Peyer's patch (tissue), 4 donors: ENCODE measurements around the gene UBE2Z.

Source experiments
- CTCF ChIP-seq, 6 experiments: fragments of 450-650 bp in 4 of 6; fragments of 200-600 bp in 2 of 6; sonication (generic) in 1 of 6; IDR thresholded peaks; one replicate each; pipeline ENCODE4 v1.5.1; 2017 to 2019; ENCODE audit warnings: antibody characterized with exemption in 6 of 6, mild to moderate bottlenecking in 3 of 6, moderate library complexity in 1 of 6
- POLR2A ChIP-seq, 2 donors: fragments of 450-650 bp; IDR thresholded peaks; one replicate each; pipeline ENCODE4 v1.5.1; 2017; ENCODE audit warnings: antibody characterized with exemption in 2 of 2, mild to moderate bottlenecking in 2 of 2, moderate library complexity in 2 of 2

GRCh38 chr17:48890086-48890485 is 18.1 kb upstream of the UBE2Z start:
- no peak for TF ChIP-seq POLR2A (IDR thresholded peaks at IDR 0.05)
- no peak for TF ChIP-seq CTCF (IDR thresholded peaks at IDR 0.05)
